HG03558 (cell line): Measurements from ENCODE around the gene KCNMA1.

Experiments used
- ATAC-seq: cut with Tn5 transposase; IDR thresholded peaks from one replicate; pipeline ENCODE4 v1.9.1; 2021; ENCODE audit warnings: moderate number of reproducible peaks; ENCODE audit not compliant: unreplicated experiment; ENCODE audit errors: extremely low read depth

The KCNMA1 gene

DNA sequence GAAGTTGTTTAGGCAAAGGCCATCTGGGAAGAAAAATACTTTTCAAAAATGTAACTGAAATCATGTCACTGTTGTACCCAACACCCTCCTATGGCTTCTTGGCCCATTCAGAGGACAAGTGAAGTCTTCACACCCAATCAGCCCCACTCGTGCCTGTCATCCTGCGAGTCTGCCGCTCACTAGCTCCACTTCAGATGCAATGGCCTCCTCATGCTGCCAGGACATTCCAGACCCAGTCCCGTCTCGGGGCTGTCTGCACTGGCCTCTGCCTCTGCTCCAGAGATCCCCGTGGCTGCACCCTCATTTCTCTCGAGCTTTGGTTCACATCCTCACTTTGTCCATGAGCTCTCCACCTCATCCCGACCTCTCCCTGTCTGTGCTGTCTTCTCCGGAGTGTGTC lies 227.1 kb downstream of the KCNMA1 start:
- ATAC-seq = no peak

DNA sequence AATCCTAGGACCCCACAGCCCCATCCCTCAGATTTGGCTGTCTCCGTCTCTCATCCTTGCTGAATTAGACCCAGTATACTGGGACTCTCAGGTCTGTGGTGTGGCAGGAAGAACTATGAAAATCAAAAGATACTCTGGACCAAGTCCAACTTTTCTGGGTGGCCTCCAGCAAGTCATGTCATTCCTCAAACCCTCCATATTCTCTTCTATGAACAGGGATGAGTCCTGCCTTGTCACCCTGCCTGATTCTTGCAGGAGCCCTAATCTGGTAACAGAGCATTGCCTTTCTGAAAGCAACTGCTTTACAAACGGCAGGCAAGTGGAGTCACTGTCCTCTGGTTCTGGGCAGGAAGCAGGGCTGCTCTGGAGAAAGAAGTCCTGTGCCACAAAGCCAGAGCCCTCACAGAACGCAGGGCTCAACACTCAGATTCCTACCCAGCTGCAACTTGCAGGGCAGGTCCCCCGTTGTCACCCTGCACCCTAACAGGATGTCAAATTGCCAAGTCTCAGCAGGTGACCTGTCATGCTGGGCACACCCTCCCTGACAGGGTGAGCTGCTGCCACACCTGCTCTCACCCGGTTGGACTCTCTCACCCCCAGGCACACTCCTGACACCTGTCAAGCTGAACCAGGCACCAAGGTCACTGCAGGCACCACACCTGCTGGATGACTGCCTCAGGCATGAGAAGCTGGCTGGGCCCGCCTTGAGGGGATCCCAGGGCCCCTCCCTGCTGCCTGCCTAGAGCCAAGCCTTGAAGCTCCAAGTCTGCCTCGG lies 227.7 kb downstream of the KCNMA1 start:
- no peak for ATAC-seq

DNA sequence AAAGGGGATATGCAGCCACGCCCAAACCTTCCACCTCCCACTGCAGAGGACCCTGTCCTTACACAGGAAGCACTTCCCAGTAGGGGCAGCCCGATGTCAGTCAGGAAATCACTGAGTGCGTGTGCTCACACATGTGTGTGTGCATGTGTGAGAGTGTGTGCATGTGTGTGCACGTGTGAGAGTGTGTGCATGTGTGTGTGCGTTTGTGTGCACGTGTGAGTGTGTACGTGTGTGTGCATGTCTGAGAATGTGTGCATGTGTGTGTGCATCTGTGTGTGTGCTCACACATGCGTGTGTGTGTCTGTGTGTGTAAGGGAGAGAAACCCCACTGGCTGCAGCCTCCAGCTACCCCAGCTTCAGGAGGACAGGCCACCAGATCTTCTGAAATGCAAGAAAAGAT lies 229.3 kb downstream of the KCNMA1 start:
- ATAC-seq = no peak

DNA sequence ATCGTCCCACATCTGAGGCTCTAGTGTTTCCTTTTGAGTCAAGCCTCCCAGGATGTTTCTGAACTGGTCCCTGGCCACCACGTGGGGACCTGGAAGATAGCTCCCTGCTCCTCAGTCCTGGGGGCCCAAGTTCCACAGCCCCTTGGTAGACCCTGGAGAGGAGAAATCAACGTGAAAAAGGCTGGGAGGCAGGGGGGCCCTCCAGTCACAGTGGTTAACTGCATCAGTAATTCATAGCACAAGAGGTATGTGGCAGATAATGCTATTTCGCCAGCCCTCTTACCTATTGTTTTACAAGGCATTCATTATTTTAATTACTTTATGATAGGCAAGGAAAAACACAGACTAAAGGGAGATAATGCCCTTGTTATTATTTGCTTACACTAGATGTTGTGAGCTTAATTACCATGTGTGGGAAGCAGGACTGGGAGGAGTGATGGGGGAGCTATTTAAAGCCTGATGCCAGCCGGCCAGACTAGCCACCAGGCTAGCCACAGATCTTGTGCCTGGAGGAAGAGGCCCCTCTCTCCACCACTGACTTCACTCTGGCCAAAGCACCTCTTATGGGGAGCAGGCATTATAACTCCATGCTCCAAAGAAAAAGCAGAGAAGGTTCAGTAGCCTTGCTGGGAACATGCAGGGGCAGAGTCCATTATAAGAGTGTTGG lies 230.7 kb downstream of the KCNMA1 start:
- no peak for ATAC-seq

DNA sequence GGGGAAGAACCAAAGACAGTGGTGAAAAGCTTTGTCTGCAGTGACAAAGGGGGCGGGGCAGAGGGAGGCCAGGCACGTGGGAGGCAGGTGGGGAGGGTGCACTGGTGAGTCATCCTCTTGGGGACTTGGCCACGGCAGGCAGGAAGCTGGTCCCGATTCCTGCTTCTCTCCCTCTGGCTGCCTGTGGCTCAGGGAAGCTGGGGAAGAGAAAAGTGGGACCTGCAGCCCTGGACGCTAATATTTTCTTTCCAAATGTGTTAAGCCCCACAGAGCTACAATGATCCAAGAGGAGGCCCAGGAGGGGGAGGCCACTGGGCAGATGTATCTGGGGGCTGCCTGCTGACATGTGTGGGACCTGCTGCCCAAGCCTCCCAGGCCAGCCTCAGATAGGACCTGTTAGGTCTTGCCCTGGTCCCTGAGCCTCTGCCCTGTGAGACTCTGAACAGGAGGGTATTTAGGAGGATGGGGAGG lies 231.8 kb downstream of the KCNMA1 start:
- ATAC-seq = no peak

DNA sequence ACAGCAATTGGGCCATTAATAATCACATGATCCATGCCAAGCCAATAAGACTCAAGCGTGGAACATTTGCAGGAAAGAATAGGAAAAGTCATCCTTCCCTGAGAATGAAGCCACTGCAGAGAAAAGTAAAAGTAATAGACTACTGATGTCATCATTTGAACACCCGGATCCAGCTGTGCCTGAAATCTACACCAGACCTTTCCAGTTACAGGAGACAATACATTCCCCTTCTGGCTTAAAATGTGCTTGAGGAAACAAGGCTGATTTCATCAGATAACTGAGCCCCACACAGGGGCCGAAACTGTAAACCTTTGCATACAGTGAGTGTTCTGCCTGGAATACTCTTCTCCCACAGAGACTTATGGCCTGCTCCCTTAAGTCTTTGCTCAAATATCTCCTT lies 232.8 kb downstream of the KCNMA1 start:
- ATAC-seq = no peak

- no peak for ATAC-seq
Measured at GRCh38 chr10:77403761-77404160, 233.8 kb downstream of the KCNMA1 start.

DNA sequence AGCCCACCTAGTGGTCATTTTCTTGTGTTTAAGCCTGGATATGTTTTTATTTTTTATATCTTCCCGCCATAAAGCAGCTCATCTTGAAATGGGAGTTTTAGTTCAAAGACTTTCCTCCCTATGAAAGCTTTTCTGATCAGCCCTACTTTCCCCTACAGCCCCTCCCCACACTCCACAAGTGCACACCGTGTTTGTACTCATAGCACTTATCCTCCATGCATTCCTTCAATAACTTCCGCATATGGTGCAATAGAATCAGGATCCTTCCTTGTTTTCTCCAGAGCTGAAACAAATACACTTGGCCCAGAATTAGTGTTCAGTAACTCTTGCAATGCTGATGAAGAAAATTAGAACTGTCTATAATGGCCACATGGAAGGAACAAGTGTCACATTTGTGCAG lies 235.9 kb downstream of the KCNMA1 start:
- ATAC-seq = no peak

GRCh38 chr10:77400033-77400432 lies 237.6 kb downstream of the KCNMA1 start:
- no peak for ATAC-seq

DNA sequence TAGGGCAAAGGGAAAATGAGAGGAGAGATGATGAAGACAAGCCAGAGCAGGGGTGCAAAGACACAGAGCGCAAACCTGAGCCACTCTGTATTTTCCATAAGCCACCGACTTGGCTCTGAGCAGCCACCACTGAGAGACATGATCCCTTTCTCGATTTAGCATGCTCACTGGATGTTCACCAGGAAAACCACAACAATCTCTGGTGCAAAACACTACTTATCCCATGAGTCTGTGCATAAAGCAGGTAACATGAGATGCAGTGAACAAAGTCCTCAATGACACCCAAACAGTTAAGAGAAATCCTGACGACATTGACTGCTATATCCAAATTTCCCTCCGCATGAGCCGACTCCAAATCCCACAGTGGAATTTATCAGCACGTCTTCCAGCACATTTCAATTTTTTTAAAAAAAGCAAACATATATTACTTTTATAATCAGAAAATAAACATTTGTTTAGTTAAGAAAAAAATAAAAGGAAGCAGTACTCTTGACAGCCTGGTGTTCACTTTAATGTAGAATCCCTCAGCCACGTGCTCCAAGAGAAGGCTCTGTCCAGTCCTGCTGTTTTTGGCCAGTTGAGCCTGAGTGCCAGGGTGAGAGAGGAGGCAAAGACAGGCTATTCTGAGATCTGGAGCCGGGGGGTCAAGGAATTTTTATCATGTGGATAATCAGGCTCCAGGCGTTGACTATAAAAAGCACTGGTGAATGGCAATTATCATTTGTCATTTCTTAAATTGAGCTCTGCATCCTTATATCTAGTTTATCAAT lies 238.4 kb downstream of the KCNMA1 start:
- ATAC-seq = no peak

GRCh38 chr10:77398558-77398957 lies 239.1 kb downstream of the KCNMA1 start:
- no peak for ATAC-seq

GRCh38 chr10:77397103-77397502 lies 240.5 kb downstream of the KCNMA1 start:
- ATAC-seq = no peak

GRCh38 chr10:77396290-77396689 lies 241.3 kb downstream of the KCNMA1 start:
- no peak for ATAC-seq

DNA sequence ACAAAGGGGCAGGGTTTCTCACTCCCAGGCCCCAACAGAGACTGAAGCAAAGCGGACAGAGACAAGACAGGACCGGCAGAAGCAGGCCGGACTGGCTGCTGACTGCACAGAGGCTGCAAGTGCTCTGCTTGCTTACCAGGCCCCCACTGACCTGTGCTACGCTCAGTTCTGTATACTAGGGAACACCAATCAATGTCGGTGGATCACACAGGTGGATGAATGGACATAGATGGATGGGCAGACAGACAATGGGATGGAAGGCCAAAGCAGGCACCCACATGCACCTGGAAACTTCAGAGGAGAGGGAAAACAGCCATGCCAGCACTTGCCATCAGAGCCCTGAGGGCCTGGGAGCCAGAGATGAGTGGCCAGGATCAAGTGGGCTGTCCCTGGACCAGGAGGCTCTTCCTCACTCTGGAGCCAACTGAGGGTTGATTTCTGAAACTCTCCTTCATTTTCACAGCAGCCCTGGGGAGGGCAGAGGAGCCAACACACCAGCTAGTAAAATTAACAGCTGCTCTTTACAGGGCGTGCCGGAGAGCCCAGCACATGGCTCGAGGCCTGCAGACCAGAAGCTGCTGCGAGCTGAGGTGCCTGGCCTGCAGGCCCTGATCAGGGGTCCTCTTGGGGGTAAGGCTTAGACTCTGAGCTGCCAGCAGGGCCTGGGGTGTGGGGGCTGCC lies 243.6 kb downstream of the KCNMA1 start:
- no peak for ATAC-seq

DNA sequence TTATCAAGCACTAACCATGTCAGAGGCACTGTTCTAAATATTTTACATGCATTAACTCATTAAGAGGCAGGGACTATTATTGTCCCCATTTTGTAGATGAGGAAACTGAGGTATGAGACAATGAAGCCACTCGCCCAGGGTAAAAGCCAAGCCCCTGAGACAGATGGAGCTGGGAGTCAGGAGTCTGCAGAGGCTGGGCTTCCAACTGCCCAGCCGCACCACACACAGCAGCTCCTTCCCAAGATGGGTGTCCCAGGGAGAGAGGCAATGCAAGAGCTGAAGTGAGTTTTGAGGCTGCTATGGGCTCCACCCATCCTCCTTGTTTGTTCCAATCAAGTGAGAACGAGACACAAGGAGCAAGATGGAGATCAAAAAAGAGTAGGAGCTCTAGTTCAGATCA lies 244.2 kb downstream of the KCNMA1 start:
- ATAC-seq = no peak

DNA sequence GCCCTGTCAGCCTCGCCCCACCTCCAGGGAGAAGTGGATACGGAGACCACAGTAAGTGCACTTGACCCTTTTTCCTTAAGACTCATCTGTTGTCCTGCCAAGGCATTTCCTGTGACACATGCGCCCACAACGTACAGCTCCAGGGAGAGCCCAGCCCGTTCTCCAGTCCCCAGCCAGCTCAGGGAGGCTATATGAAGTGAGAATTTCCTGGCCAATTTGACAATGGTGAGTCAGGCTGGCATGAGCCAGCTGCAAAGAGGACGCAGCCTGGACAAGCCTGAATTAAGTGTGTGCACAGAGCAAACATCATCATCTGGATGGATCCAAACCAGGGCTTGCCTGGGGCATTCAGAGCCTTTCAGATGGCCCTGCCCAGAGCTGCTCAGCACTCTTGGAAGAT lies 244.8 kb downstream of the KCNMA1 start:
- no peak for ATAC-seq

GRCh38 chr10:77392236-77392721 lies 245.3 kb downstream of the KCNMA1 start:
- no peak for ATAC-seq

DNA sequence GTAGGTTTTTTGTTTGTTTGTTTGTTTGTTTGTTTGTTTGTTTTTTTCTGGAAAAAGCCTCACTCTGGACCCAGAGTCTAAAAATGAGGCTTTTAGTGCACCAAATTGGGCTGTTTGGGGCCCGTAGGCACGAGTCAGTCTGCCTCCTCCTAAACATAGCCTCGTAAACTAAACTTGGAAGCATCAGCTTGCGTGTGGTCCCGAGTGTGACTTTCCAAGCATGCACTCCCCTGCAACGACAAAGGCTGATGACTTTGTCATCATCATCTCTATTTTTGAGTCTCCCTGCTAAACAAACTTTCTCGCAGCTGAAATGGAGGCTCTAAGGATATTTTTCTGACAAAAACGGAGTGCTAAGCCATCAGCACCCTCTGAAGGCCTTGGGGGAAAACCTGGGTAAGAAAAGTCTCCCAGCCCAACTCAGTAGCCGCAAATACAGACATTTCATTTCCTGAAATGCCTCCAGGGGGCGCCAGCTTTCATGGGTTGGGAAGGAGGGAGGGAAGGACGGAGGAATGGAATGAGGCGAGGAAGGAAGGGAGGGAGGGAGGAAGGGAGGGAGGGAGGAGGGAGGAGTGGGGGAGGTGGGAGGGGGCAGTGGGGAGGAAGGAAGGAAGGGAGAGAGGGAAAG lies 245.9 kb downstream of the KCNMA1 start:
- no peak for ATAC-seq

GRCh38 chr10:77390481-77390891 lies 247.1 kb downstream of the KCNMA1 start:
- no peak for ATAC-seq

DNA sequence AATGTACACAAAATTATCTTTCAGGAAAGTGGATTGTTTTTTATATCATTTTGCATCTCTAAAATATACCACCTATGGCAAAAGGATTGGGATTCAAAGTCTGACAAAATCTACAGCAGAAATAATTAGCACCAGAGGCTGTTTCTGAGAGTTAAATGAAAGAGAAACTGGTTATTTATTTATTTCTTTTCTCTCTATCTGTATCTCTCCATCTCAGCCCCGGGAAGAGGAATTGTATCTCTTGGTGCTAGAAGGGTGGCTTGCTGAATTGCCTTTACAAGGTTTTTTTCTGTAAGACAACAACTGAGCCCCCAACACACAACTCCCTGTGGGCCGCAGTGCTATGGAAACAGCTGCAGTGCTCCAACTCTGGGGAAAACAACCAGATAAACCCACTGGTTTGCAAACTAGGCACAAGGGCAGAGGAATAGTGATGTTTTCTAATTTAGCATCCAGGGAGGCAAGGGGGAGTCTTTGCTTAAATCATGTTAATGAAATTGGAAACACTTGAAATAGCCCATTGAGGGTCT lies 249.0 kb downstream of the KCNMA1 start:
- no peak for ATAC-seq
